Effector CD8-positive, alpha-beta T cell (primary cell): ENCODE measurements around the gene CLSTN2.

Source experiments
- DNase-seq: peaks from one replicate; lab custom pipeline; 2025; lab: John Stamatoyannopoulos, UW

The CLSTN2 gene

GRCh38 chr3:140006331-140006730 lies 71.3 kb downstream of the CLSTN2 start:
- no peak for DNase-seq

- DNase-seq, result no peak
Measured at GRCh38 chr3:140007081-140007480, 72.1 kb downstream of the CLSTN2 start.

DNA sequence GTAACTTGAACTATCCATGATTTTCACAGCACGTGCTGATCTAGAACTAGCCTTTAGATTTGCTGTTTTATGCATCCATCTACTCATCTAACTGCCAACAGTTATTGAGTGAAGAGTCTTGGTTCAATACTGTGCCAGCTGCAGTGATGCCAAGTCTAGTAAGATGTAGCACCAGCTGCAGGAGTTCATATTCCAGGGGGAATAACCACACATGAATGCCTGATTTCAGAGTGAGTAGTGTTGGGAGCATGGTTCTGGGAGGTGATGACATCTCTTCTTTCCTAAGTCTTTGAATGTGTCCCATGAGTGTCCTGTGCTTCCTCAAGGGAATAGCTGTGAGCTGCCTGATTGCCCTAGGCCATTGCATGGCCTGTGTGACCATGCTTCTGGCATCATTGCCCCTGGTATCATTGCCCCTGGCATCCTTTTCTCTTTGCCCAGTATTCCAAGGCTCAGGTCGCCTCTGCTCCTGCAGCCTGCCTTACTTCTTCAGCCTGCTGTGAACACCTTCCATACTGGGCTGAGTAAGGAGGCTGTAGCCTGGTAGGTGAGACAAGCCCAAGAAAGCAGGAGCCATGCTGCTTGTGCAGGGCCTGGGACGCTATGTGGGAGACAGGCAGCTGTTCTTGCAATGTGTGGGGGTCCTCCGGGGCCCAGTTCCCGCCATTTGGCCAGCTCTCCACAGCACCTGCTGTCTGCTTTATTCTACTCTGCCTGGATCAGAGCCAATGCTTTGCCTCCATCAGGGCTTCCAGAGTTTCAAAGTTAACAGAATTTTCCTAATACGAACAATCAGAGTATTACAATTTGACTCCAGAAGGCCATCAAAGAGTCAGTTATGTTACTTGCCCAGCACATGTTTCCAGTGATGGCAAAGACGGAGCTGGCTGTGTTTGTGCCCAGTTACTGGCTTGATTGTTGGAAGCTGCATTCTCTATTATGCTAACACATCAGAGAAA lies 73.2 kb downstream of the CLSTN2 start:
- no peak for DNase-seq

DNA sequence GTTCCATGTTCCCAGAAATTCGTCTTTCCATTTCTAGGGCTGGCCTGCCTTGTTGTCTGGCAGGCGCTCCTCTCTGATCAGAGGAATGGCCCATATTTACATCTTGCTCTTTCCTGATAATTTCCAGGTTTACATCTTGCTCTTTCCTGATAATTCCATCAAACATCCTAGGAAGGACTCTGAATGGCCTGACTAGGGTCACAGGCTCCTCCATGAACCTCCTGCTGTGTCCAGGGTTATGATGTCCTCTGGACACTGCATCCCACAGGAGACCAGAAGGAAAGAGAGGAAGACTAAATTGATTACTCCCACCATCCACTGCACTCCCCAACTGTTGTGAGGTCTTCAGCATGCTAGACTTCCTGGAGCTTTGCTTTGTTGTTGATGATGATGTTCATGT lies 75.4 kb downstream of the CLSTN2 start:
- DNase-seq, result no peak

DNA sequence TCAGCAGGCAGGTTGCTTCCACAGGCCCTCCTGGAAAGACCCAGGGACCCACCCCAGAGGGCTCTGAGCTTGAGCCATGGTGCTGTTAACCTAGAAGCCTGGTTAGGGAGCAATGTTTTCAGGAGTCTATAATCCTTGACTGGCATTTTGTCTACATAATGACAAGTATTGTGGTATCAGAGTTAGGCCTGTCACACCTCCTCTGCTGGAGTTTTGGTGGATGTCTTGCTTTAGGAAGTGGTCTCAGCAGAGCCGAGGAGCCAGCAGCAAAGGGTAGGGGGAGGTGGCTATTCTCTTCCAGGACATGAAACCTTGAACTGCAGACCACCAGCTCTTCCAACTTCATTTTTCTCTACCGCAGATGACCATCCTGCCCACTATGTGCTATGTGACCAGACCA lies 76.1 kb downstream of the CLSTN2 start:
- no peak for DNase-seq

- no peak for DNase-seq
Measured at GRCh38 chr3:140011611-140012277, 76.8 kb downstream of the CLSTN2 start.

DNA sequence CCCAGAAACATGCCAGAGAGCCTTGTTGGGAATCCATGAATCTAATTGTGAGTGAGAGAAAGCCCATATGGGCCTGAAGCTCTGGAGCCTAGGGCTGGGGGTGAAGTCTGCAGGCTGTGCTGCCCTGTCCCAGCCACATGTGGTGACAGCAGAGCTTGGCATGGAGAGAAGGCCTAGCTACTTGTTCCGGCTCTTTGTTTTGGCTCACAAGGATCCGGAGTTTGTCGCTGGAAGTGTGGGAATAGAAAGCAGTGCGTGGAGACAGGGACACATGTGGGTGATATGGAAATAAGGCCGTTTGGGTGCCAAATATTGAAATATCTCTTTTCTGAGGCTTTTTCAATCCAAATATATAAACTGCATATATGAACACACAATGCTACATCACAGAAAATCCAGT lies 78.2 kb downstream of the CLSTN2 start:
- no peak for DNase-seq

DNA sequence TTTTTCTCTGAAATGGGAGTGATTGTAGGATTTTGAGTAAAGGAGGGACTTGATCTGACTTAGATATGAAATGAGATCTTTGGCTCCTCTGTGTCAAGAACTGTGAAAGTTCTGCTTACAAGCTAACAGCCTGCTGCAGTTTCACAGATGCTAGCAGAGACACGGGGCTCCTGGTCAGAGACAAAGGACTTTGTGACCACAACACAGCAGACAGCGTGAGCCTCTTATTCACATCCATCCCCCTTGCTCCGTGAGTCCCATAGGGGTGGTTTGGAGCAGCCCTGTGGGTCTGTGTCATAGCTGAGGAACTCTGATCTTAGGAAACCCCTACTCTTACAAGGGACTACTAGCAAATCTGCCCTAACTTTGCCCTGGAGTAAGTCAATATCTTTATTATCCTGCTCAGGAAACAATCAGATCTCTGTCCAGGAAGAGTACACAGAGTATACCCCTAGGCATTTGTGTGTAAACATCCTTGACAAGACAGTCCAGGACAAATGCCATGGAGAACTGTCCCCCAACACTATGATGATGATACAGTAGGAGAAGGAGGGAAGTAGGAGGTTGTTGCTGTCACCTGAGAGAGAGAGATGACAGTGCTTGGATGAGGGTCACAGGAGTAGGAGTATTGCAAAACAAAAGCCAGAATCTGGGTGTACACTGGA lies 80.0 kb downstream of the CLSTN2 start:
- DNase-seq, result no peak

DNA sequence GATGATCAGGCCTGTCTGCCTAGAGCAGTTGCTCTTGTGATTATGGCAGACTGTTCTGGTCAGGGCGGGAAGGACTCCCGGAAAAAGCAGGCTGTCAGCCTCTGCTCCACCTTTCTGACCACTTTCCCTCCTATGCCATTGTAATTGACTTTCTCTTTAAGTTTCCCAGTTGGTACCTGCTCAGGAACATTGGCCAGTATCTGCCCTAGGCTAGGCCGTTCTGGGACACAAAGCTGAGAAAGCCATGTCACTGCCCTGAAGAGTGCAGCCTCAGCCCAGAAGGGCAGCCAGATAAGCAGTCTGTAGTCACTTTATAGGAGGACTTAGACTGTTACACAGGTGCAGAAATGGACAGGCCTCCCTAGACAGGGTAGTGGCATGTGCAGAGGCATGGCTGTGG lies 80.8 kb downstream of the CLSTN2 start:
- no peak for DNase-seq

DNA sequence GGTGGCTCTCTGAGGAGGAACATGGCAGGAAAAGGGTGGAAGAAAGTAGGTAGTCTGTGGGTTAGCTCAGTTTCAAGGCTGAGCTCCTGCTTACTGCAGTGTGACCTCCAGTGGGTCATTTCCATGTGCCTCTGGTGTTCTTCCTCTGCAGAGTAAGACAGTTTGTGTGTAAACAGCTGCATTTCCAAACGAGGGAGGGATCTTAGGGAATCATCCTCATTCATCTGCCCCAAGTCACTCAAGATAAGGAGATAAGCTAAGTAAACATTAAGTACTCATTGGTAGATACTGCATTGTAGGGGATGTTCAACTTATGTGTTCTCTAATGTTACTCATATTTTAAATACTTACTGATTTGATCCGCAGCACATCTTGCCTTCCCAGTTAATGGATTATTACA lies 83.6 kb downstream of the CLSTN2 start:
- no peak for DNase-seq

DNA sequence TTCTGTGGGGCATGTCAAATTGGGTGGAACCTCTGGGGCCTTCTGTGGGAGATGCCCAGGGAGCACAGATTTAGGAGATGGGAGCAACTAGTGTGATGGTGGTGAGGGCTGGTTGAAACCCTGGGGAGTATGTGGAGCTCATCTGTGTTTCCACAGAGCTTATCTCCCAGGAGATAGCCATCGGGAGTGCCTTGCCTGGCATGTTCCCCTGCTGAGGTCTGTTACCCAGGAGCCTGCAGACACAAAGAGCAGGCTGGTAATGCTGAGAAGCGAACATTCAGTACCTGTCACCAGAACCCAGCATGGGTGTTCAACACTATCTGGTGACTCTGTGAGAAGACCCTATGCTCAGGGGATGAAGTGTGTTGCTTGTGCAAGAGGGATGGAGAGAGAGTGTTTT lies 85.0 kb downstream of the CLSTN2 start:
- DNase-seq, result no peak

DNA sequence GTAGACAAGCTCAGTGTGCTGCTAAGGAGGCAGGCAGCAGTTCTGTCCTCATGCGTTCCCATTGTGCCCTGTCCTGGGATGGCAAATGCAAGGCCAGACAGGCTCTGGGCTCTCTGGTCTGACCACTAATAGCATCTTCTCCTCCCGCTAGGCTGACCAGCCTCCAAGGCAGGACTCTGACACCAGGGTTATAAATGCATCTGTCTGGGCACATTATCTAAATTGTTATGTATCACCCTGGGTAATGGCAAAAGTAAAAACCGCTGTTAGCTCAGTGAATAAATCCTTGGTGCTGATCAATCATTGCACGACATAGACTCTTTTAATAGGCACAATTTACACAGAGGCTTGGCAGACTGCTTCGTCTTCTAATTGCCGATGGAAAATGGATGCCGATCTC lies 85.6 kb downstream of the CLSTN2 start:
- no peak for DNase-seq

GRCh38 chr3:140021269-140021668 lies 86.3 kb downstream of the CLSTN2 start:
- no peak for DNase-seq

- DNase-seq, result no peak
Measured at GRCh38 chr3:140022066-140022770, 87.2 kb downstream of the CLSTN2 start.

- DNase-seq, result no peak
Measured at GRCh38 chr3:140023616-140024530, 88.9 kb downstream of the CLSTN2 start.

DNA sequence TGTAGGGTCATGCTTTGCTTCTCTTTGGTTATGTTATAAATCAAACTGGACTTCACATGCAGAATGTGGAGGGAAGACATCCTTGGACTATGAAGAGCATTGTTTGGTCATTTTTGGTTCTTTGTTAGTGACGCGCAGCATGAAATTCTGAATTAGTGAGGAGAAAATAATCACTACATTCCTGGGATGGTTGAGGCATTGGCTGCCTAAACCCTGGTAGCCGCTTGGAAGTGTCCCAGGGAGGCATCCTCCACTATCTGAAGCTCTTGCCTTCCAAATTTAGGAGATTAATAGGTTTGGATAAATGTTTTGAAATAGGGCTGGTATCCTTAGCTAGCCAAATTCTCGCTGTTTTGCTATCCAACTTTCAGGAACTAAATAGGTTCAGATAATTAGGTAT lies 96.2 kb downstream of the CLSTN2 start:
- no peak for DNase-seq

DNA sequence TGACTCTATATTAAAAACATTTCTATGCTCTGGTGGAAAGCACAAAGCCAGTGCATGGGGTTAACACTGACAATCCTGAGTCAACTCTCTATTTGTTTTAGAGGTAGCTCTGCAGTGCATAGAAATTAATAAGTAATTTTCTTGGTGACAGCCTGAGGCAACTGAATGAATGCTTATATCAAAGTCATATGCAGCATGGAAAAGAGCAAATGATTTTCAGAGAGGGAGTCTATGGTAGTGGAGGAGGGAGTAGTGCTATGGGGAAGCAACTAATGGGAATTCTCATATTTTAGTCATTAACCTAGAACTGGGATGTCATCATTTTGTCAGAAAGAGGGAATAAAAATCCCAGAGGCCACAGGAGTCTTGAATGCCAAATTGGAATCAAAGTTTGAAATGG lies 99.1 kb downstream of the CLSTN2 start:
- no peak for DNase-seq

DNA sequence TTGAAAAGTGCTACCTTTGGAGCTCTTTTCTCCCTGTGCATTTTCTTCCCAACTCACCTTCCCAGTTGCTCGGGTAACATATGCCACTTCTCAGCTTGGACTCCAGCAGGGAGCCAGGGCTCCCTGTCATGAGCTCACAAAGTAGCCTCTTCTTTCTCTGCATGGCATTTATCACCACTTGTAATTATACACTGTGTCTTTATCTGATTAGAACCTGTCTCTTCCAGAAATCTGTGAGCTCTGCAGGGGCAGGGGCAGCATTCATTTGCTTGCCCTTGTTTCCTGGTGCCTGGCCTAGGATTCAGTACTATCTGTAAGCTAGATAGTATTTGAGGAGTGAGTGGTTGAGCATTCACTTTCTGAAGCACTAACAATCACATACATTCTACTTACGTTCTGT lies 100.9 kb downstream of the CLSTN2 start:
- no peak for DNase-seq

GRCh38 chr3:140050396-140050795 lies 115.4 kb downstream of the CLSTN2 start:
- DNase-seq, result no peak

DNA sequence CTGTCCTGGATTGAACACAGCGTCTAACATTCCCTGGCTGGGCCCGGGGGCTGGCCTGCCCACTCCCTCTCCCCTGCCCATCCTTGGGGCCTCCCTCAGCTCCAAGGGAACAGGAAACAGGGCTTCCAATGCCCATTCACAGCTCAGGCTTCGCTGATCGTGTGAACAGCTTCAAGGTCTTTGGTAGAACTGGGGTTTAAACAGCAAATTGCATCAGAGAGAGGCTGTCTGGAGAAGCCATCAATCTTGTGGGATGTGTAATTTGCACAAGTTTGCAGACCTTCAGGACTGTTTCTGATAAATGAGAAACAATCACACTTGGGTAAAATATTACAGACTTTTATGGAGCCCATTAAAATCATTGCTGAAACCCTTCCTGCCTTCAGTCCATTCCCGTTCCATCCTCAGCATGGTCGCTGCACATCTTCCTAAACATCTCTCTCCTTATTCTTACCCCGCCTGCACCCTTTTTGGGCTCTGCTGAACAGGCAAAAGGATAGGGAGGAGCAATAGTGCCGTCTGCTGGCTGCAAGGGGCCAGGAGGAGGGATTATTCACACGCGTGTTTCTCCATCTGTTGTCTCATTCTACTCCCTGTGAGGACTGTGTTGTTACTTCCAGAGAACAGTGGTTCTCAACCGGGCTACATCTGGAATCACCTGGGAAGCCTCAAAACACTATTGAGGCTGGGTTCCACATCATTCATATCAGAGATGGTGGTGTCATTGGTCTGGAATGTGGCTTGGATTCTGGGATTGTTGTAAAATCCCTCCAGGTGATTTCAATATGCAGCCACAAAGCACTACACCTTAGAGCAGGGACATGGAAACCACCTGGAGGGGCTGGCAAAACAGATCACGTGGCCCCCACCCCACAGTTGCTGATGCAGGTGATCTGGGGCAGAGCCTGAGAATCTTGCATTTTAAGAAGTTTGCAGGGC lies 116.3 kb downstream of the CLSTN2 start:
- DNase-seq, result no peak
